Liver (tissue), 3 donors: ENCODE measurements around the gene OTOP2.

Source experiments
- ATF3 ChIP-seq: IDR thresholded peaks from 2 replicates; pipeline ENCODE4 v1.6.1; 2016; ENCODE audit warnings: antibody characterized with exemption
- CTCF ChIP-seq: fragments of 150-350 bp; IDR thresholded peaks from 2 replicates; pipeline ENCODE4 v1.5.1; 2017; ENCODE audit warnings: improper control_type of control experiment, low read depth, low read length; ENCODE audit not compliant: missing input control
- EGR1 ChIP-seq, 2 donors: IDR thresholded peaks; 2 replicates each; pipeline ENCODE4 v1.6.1; 2016 to 2018; ENCODE audit warnings: antibody characterized with exemption in 2 of 2, low read depth in 2 of 2
- GABPA ChIP-seq, 2 donors: IDR thresholded peaks in 1 of 2; conservative IDR thresholded peaks in 1 of 2; 2 replicates each; pipeline ENCODE4 v1.6.1; 2016; ENCODE audit warnings: antibody characterized with exemption in 2 of 2, mild to moderate bottlenecking in 1 of 2, moderate library complexity in 1 of 2
- JUND ChIP-seq, 2 donors: IDR thresholded peaks; 2 replicates each; pipeline ENCODE4 v1.6.1; 2016; ENCODE audit warnings: antibody characterized with exemption in 2 of 2
- MAX ChIP-seq: IDR thresholded peaks from 2 replicates; pipeline ENCODE4 v1.6.1; 2016; ENCODE audit warnings: antibody characterized with exemption
- RAD21 ChIP-seq, 2 donors: IDR thresholded peaks; 2 replicates each; pipeline ENCODE4 v1.6.1; 2016; ENCODE audit warnings: antibody characterized with exemption in 2 of 2, mild to moderate bottlenecking in 2 of 2
- REST ChIP-seq: IDR thresholded peaks from 2 replicates; pipeline ENCODE4 v1.6.1; 2016; ENCODE audit warnings: antibody characterized with exemption, mild to moderate bottlenecking
- SP1 ChIP-seq: IDR thresholded peaks from 2 replicates; pipeline ENCODE4 v1.6.1; 2018; ENCODE audit warnings: antibody characterized with exemption, mild to moderate bottlenecking
- TAF1 ChIP-seq: conservative IDR thresholded peaks from 2 replicates; pipeline ENCODE4 v1.6.1; 2016; ENCODE audit warnings: antibody characterized with exemption, mild to moderate bottlenecking
- ZBTB33 ChIP-seq: IDR thresholded peaks from 2 replicates; pipeline ENCODE4 v1.6.1; 2016; ENCODE audit warnings: antibody characterized with exemption
- donor health status: healthy.
- donor health status: healthy.

- no peak for TF ChIP-seq REST
- TF ChIP-seq CTCF: no peak
- no peak for TF ChIP-seq JUND (IDR thresholded peaks at IDR 0.05)
- TF ChIP-seq SP1: no peak
- no peak for TF ChIP-seq EGR1 (IDR thresholded peaks at IDR 0.05; ENCODE audit: low read depth in 2 of 2)
- no peak for TF ChIP-seq ATF3
- TF ChIP-seq GABPA (IDR thresholded peaks at IDR 0.05 in 1 of 2, conservative IDR thresholded peaks at IDR 0.05 in 1 of 2): no peak
- TF ChIP-seq ZBTB33: no peak
- no peak for TF ChIP-seq TAF1
- no peak for TF ChIP-seq MAX
- no peak for TF ChIP-seq RAD21 (IDR thresholded peaks at IDR 0.05)
Measured at GRCh38 chr17:74916136-74916850, 7.8 kb upstream of the OTOP2 start.
